ENCODE results near the gene STXBP1. TPM values are rescaled to one million over a fixed set of nuclear protein-coding genes. Genes with fewer than 3 reads are reported as not detected.

Gene STXBP1
- total and polyA plus RNA-seq, 2 of the 13 experiments (the other 11 are each of a cell fraction or from before 2014, with no cell fraction given), result 2.9 TPM

DNA sequence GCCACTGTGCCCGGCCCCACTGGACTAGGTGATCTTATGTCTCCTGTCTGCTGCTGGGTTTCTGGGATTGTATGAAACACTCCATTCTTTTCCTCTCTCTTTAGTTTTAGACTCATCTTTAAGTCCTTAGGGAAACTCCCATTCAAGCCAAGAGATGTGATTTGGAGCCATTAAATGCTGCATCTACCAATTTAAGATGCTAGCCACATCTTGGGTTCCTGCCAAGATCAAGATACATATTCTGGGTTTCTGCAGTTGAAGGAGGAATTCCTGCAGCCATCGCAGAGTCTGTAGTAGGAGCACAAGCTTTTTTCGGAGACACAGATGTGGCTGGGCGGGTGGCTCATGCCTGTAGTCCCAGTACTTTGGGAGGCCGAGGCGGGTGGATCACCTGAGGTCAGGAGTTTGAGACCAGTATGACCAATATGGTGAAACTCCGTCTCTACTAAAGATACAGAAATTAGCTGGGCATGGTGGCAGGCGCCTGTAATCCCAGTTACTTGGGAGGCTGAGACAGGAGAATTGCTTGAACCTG is 23.2 kb downstream of the STXBP1 start:
- CTCF ChIA-PET (ENCODE audit: low intra/inter-chr PET ratio, low total read pairs), result no interaction called here
- Histone ChIP-seq H3K27ac (ENCODE audit: extremely low read length, insufficient read depth, low read length) (no peak overlapping the region), H3K36me3 (replicated peaks in 1 of 2; ENCODE audit: control insufficient read depth in 1 of 2, insufficient read depth in 2 of 2, low read length in 2 of 2) (no peaks in the 10 kb centered on the region), H3K79me2 (ENCODE audit: insufficient read depth, low read length) (no peaks in the 10 kb centered on the region), H2AFZ (ENCODE audit: low read length) (no peak overlapping the region), H3K4me2 (ENCODE audit: low read depth, low read length) (no peak overlapping the region), H3K27me3 (ENCODE audit: control insufficient read depth in 1 of 2, insufficient read depth in 2 of 2, low read length in 2 of 2) (no peaks in the 10 kb centered on the region), H3K9me3 (ENCODE audit: low read length) (no peaks in the 10 kb centered on the region), H3K4me3 (replicated peaks in 1 of 3; ENCODE audit: insufficient read depth in 1 of 3, low read depth in 2 of 3, low read length in 3 of 3) (no peak overlapping the region), H3K4me1 (ENCODE audit: insufficient read depth, low read length) (peaks cover 22% of the 10 kb centered on the region), H3K9ac (ENCODE audit: insufficient read depth, low read depth, low read length) (no peak overlapping the region), H4K20me1 (ENCODE audit: insufficient read depth, low read length) (no peaks in the 10 kb centered on the region)
- TF ChIP-seq ZNF775 (CRISPR knock-in tag; IDR thresholded peaks at IDR 0.05; ENCODE audit: borderline replicate concordance) (no peak), TEAD3 (CRISPR knock-in tag; optimal IDR thresholded peaks at IDR 0.05; ENCODE audit: borderline replicate concordance) (no peak), RXRB (CRISPR knock-in tag; IDR thresholded peaks at IDR 0.05; ENCODE audit: borderline replicate concordance) (no peak)
- in situ Hi-C loops (cut with HindIII; ENCODE audit: extremely low pct_ligation_motif_present, low pct_unique_long_range_greater_than_20kb), result no loop called here
- no TSS peak for BruUV-seq (replicated peaks)
- intact Hi-C loops (cut with micrococcal nuclease; ENCODE audit: unreplicated experiment), result no loop called here
- FAIRE-seq, result no peak
- DNase-seq (ENCODE audit: low spot score), result no peak
- POLR2A ChIA-PET, result no interaction called here
- ATAC-seq, result no peak
- 85% methylated on average over 8 of the region's 8 CpGs for WGBS (ENCODE audit: low lambda C conversion rate)

DNA sequence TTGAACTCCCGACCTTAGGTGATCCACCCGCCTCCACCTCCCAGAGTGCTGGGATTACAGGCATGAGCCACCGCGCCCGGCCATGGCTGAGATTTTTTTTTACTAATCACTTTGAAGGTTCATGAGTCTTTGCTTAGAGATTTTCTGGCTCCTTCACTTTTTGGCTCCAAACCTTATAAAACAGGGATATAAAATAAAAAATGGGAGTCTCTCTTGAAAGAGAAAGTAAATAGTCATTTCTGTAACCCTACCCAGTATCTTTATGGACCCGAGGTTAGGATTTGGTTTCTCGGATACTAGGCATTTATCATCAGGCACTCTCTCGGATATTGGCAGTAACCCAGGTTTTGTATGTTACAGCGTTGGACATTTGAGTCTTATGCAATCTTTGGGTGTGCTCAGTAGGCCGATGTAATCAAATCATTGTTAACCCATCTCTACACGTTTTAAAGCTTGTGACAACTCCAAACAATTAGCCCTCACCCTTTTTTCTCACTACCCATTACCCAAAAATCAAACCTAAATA is 25.3 kb downstream of the STXBP1 start:
- FAIRE-seq, result no peak
- BruUV-seq (replicated peaks), result no TSS peak
- CTCF ChIA-PET (ENCODE audit: low intra/inter-chr PET ratio, low total read pairs), result no interaction called here

More for the DNA sequence above, 25.3 kb downstream of the STXBP1 start:
- Histone ChIP-seq H3K4me2 (ENCODE audit: low read depth, low read length) (no peak overlapping the region), H3K9me3 (ENCODE audit: low read length) (no peaks in the 10 kb centered on the region), H3K27ac (ENCODE audit: extremely low read length, insufficient read depth, low read length) (no peak overlapping the region), H3K9ac (ENCODE audit: insufficient read depth, low read depth, low read length) (no peak overlapping the region), H4K20me1 (ENCODE audit: insufficient read depth, low read length) (no peaks in the 10 kb centered on the region), H3K36me3 (replicated peaks in 1 of 2; ENCODE audit: control insufficient read depth in 1 of 2, insufficient read depth in 2 of 2, low read length in 2 of 2) (no peaks in the 10 kb centered on the region), H2AFZ (ENCODE audit: low read length) (no peak overlapping the region), H3K4me3 (replicated peaks in 1 of 3; ENCODE audit: insufficient read depth in 1 of 3, low read depth in 2 of 3, low read length in 3 of 3) (no peak overlapping the region), H3K27me3 (ENCODE audit: control insufficient read depth in 1 of 2, insufficient read depth in 2 of 2, low read length in 2 of 2) (no peaks in the 10 kb centered on the region), H3K4me1 (ENCODE audit: insufficient read depth, low read length) (peaks cover 38% of the 10 kb centered on the region), H3K79me2 (ENCODE audit: insufficient read depth, low read length) (no peaks in the 10 kb centered on the region)
- WGBS (ENCODE audit: low lambda C conversion rate), result 13% methylated on average over 11 of the region's 11 CpGs
- DNase-seq (ENCODE audit: low spot score) (peak; percentile 38), ATAC-seq (no peak)
- intact Hi-C loops (cut with micrococcal nuclease; ENCODE audit: unreplicated experiment), result no loop called here
- TF ChIP-seq RBM39 (IDR thresholded peaks at IDR 0.05; ENCODE audit: low read depth, low read length, poor library complexity, severe bottlenecking), result no peak
- peak; percentile 65 for TF ChIP-seq CEBPG (CRISPR knock-in tag; IDR thresholded peaks at IDR 0.05)
- no peak for TF ChIP-seq SIX1 (CRISPR knock-in tag; IDR thresholded peaks at IDR 0.05; ENCODE audit: borderline replicate concordance)
- TF ChIP-seq SNAI1 (CRISPR knock-in tag; IDR thresholded peaks at IDR 0.05; ENCODE audit: borderline replicate concordance), result no peak
- peak; percentile 69; the same call in 1 of the 2 replicates for TF ChIP-seq ZNF12 (CRISPR knock-in tag; IDR thresholded peaks at IDR 0.05)
- no peak for TF ChIP-seq ZNF619 (CRISPR knock-in tag; IDR thresholded peaks at IDR 0.05)
- TF ChIP-seq, protein P1, sequence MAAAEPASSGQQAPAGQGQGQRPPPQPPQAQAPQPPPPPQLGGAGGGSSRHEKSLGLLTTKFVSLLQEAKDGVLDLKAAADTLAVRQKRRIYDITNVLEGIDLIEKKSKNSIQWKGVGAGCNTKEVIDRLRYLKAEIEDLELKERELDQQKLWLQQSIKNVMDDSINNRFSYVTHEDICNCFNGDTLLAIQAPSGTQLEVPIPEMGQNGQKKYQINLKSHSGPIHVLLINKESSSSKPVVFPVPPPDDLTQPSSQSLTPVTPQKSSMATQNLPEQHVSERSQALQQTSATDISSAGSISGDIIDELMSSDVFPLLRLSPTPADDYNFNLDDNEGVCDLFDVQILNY (CRISPR knock-in tag; conservative IDR thresholded peaks at IDR 0.05), result no peak
- no peak for TF ChIP-seq JUN (CRISPR knock-in tag; IDR thresholded peaks at IDR 0.05)
- TF ChIP-seq POGZ (CRISPR knock-in tag; IDR thresholded peaks at IDR 0.05), result no peak
- no peak for TF ChIP-seq TBP (CRISPR knock-in tag; IDR thresholded peaks at IDR 0.05)
- peak; percentile 84 for TF ChIP-seq CEBPB (IDR thresholded peaks at IDR 0.05; ENCODE audit: borderline replicate concordance, low read depth, low read length)
- POLR2A ChIA-PET, result no interaction called here
- in situ Hi-C loops (cut with HindIII; ENCODE audit: extremely low pct_ligation_motif_present, low pct_unique_long_range_greater_than_20kb), result no loop called here

Measured in HepG2 (cell line).